Measurements from ENCODE around the gene MAP3K4. TPM values are rescaled to one million over a fixed set of nuclear protein-coding genes. Genes with fewer than 3 reads are reported as not detected.

MAP3K4 gene
- total and polyA plus RNA-seq, 2 of the 8 experiments (the other 6 are each of a cell fraction or from before 2014, with no cell fraction given) = 16.6 to 51.6 TPM

GRCh38 chr6:160987265-160987664 lies 4.3 kb upstream of the MAP3K4 start:
- Histone ChIP-seq H3K23me2 (ENCODE audit: low read depth, low read length) (peaks cover under 1% of the 10 kb centered on the region; the same call in 1 of the 2 replicates), H3K56ac (replicated peaks; ENCODE audit: insufficient read length, low read depth, low read length) (no peak overlapping the region), H3K4me2 (ENCODE audit: insufficient read depth in 1 of 2, low read depth in 2 of 2, low read length in 2 of 2) (no peak overlapping the region), H4K20me1 (replicated peaks in 1 of 2; ENCODE audit: control insufficient read depth in 1 of 2, insufficient read depth in 2 of 2, low read length in 2 of 2) (no peaks in the 10 kb centered on the region), H3K27ac (ENCODE audit: low read depth, low read length) (no peak overlapping the region), H3K4ac (replicated peaks; ENCODE audit: insufficient read length, low read depth, low read length) (no peak overlapping the region), H2AK5ac (ENCODE audit: low read depth, low read length) (no peak overlapping the region), H3K4me3 (ENCODE audit: extremely low read depth in 1 of 4, insufficient read depth in 2 of 4, low read depth in 3 of 4, low read length in 4 of 4) (no peak overlapping the region), H2BK5ac (ENCODE audit: low read depth, low read length) (no peak overlapping the region), H4K8ac (ENCODE audit: extremely low read depth, insufficient read depth, low read length) (no peak overlapping the region), H3K79me1 (ENCODE audit: low read depth, low read length) (no peaks in the 10 kb centered on the region), H2BK120ac (replicated peaks; ENCODE audit: low read depth, low read length) (no peak overlapping the region), H2BK12ac (ENCODE audit: low read depth, low read length) (no peak overlapping the region), H3K4me1 (replicated peaks in 1 of 4; ENCODE audit: control insufficient read depth in 3 of 4, insufficient read depth in 4 of 4, low read length in 3 of 4) (no peaks in the 10 kb centered on the region; a peak in 1 of 7 replicates), H3K27me3 (replicated peaks in 1 of 4; ENCODE audit: control insufficient read depth in 3 of 4, extremely low read depth in 1 of 4, insufficient read depth in 3 of 4, low read length in 3 of 4) (no peaks in the 10 kb centered on the region; a peak in 1 of 7 replicates), H2AFZ (ENCODE audit: low read length) (no peak overlapping the region), H3K36me3 (ENCODE audit: control insufficient read depth in 2 of 4, insufficient read depth in 4 of 4, low read length in 3 of 4) (no peaks in the 10 kb centered on the region), H2BK20ac (ENCODE audit: low read length) (no peak overlapping the region), H2BK15ac (ENCODE audit: low read length) (no peak overlapping the region), H3K79me2 (ENCODE audit: control insufficient read depth in 1 of 2, insufficient read depth in 2 of 2, low read length in 2 of 2) (0 out of 4 replicates have a peak, but pooled peaks cover 0 to under 1% of the 10 kb centered on the region in 2 experiments), H3K23ac (ENCODE audit: insufficient read length) (no peak overlapping the region), H4K5ac (ENCODE audit: insufficient read length, low read depth, low read length) (no peak overlapping the region), H4K91ac (replicated peaks; ENCODE audit: insufficient read length, low read length) (no peak overlapping the region), H3K9ac (replicated peaks in 1 of 4; ENCODE audit: extremely low read depth in 1 of 4, low read depth in 3 of 4, low read length in 3 of 4) (no peak overlapping the region), H3K18ac (ENCODE audit: extremely low read depth, low read length) (no peak overlapping the region), H3K9me3 (ENCODE audit: insufficient read depth in 2 of 2, low read depth in 1 of 2, low read length in 1 of 2) (peaks cover 16 to 19% of the 10 kb centered on the region in 2 experiments), H3K14ac (ENCODE audit: insufficient read length) (no peak overlapping the region)
- 83% methylated on average over 3 of the region's 3 CpGs; no CpG with 5 or more reads in 1 of the 2 experiments for WGBS, 2 experiments (ENCODE audit: extremely low coverage in 1 of 2, insufficient coverage in 1 of 2, insufficient read length in 1 of 2, insufficient replicate concordance in 2 of 2, low coverage in 1 of 2, low lambda C conversion rate in 2 of 2, missing lambda C conversion rate in 1 of 2)
- POLR2A ChIA-PET (ENCODE audit: partially characterized antibody) = no interaction called here
- CTCF ChIA-PET (ENCODE audit: partially characterized antibody) = interaction anchor here (1.2 kb wide), 2 partner anchors 56 to 58 kb away, joined by 3 read pairs; no protein-coding TSS in a partner anchor
- DNase-seq (ENCODE audit: low read depth in 1 of 2, low spot score in 2 of 2) (no peak), FAIRE-seq (no peak)
- no peak for TF ChIP-seq CHD1 (IDR thresholded peaks at IDR 0.05; ENCODE audit: low read depth, low read length)
- no peak for TF ChIP-seq JUN (IDR thresholded peaks at IDR 0.05; ENCODE audit: low read depth, low read length)
- TF ChIP-seq TAF1 (IDR thresholded peaks at IDR 0.05; ENCODE audit: low read depth, low read length) = no peak
- TF ChIP-seq SAP30 (IDR thresholded peaks at IDR 0.05; ENCODE audit: insufficient read depth, insufficient replicate concordance, low read length) = no peak
- no peak for TF ChIP-seq SP1 (IDR thresholded peaks at IDR 0.05; ENCODE audit: low read depth, low read length)
- TF ChIP-seq SIRT6 (IDR thresholded peaks at IDR 0.05; ENCODE audit: low read length) = no peak
- no peak for TF ChIP-seq ASH2L (IDR thresholded peaks at IDR 0.05; ENCODE audit: low read length)
- no peak for TF ChIP-seq RFX5 (IDR thresholded peaks at IDR 0.05; ENCODE audit: borderline replicate concordance, low read depth, low read length)
- no peak for TF ChIP-seq CREB1 (IDR thresholded peaks at IDR 0.05)
- TF ChIP-seq MAFK (IDR thresholded peaks at IDR 0.05; ENCODE audit: low read depth, low read length) = no peak
- no peak for TF ChIP-seq RBBP5 (IDR thresholded peaks at IDR 0.05; ENCODE audit: borderline replicate concordance, low read depth, low read length)
- no peak for TF ChIP-seq BACH1 (IDR thresholded peaks at IDR 0.05; ENCODE audit: low read length)
- no peak for TF ChIP-seq PHF8 (conservative IDR thresholded peaks at IDR 0.05; ENCODE audit: low read depth, low read length)
- no peak for TF ChIP-seq SP4 (IDR thresholded peaks at IDR 0.05; ENCODE audit: low read length)
- no peak for TF ChIP-seq BCL11A (IDR thresholded peaks at IDR 0.05; ENCODE audit: low read depth in 2 of 2, low read length in 2 of 2)
- no peak for TF ChIP-seq NANOG (IDR thresholded peaks at IDR 0.05; ENCODE audit: insufficient read depth, low read depth, low read length, poor library complexity, severe bottlenecking)
